Measurements from ENCODE around the gene CELA2A.

DNA sequence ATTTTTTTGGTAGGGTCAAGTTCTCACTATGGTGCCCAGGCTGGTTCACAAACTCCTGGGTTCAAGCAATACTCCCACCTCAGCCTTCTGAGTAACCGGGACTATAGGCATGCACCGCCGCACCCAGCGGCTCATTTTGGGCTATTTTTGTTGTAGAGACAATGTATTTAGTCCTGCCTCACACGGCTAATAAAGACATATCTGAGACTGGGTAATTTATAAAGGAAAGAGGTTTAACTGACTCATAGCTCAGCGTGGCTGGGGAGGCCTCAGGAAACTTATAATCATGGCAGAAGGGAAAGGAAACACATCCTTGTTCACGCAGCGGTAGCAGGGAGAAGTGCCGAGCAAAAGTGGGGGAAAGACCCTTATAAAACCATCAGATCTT is 4.2 kb downstream of the CELA2A start:
- TF ChIP-seq, protein P1, sequence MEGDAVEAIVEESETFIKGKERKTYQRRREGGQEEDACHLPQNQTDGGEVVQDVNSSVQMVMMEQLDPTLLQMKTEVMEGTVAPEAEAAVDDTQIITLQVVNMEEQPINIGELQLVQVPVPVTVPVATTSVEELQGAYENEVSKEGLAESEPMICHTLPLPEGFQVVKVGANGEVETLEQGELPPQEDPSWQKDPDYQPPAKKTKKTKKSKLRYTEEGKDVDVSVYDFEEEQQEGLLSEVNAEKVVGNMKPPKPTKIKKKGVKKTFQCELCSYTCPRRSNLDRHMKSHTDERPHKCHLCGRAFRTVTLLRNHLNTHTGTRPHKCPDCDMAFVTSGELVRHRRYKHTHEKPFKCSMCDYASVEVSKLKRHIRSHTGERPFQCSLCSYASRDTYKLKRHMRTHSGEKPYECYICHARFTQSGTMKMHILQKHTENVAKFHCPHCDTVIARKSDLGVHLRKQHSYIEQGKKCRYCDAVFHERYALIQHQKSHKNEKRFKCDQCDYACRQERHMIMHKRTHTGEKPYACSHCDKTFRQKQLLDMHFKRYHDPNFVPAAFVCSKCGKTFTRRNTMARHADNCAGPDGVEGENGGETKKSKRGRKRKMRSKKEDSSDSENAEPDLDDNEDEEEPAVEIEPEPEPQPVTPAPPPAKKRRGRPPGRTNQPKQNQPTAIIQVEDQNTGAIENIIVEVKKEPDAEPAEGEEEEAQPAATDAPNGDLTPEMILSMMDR (IDR thresholded peaks at IDR 0.05): no peak
- TF ChIP-seq POLR2A (IDR thresholded peaks at IDR 0.05): no peak

All from esophagus squamous epithelium (tissue), 4 donors.